Suprapubic skin (tissue), 4 donors: ENCODE results near the gene NR2F1.

Experiments
- EP300 ChIP-seq: sonication (generic); formaldehyde crosslinking; IDR thresholded peaks from one replicate; pipeline ENCODE4 v1.6.1; 2017; ENCODE audit warnings: antibody characterized with exemption
- POLR2A ChIP-seq, 2 donors: fragments of 450-650 bp; IDR thresholded peaks; one replicate each; pipeline ENCODE4 v1.6.1; 2017; ENCODE audit warnings: antibody characterized with exemption in 2 of 2, mild to moderate bottlenecking in 2 of 2, moderate library complexity in 2 of 2
- POLR2AphosphoS5 ChIP-seq, 3 donors: sonication (generic); formaldehyde crosslinking; IDR thresholded peaks; one replicate each; pipeline ENCODE4 v1.6.1; 2017; ENCODE audit warnings: antibody characterized with exemption in 3 of 3
- TF ChIP-seq, protein P1 (sequence below), 2 donors: fragments of 200-600 bp in 1 of 2; fragments of 450-650 bp in 1 of 2; sonication (generic) in 1 of 2; IDR thresholded peaks; one replicate each; pipeline ENCODE4 v1.5.1; 2016 to 2019; ENCODE audit warnings: antibody characterized with exemption in 2 of 2, mild to moderate bottlenecking in 1 of 2, moderate library complexity in 1 of 2

DNA sequence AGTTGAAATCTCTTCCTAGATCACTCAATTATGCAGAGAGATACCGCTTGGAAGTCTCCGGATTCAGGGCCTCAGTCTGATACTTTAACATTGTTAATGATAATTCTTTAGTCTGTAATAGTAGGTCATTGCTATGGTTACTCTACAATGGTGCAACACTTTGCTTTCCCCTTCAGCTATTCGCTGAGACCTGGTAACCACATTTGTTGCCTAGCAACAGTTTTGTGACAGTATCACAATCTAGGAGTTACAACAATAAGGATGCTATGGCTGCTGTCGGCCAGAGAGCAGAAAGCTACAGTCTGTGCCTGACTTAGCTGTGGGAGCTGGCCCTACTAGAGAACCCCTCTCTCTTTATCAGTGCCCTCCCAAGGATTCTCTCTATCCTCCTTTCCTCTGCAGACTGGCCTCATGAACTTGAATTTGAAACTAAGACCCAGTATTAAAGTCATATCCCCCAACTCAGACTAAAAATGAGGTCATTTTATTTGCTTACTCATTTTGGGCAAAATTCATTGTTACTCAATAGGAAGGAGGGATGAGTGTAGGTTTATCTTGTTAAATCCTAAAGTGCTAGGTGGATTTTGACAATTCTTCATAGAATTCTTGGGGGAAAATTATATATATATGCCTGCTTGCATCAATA lies 39.3 kb downstream of the NR2F1 start:
- TF ChIP-seq, protein P1, sequence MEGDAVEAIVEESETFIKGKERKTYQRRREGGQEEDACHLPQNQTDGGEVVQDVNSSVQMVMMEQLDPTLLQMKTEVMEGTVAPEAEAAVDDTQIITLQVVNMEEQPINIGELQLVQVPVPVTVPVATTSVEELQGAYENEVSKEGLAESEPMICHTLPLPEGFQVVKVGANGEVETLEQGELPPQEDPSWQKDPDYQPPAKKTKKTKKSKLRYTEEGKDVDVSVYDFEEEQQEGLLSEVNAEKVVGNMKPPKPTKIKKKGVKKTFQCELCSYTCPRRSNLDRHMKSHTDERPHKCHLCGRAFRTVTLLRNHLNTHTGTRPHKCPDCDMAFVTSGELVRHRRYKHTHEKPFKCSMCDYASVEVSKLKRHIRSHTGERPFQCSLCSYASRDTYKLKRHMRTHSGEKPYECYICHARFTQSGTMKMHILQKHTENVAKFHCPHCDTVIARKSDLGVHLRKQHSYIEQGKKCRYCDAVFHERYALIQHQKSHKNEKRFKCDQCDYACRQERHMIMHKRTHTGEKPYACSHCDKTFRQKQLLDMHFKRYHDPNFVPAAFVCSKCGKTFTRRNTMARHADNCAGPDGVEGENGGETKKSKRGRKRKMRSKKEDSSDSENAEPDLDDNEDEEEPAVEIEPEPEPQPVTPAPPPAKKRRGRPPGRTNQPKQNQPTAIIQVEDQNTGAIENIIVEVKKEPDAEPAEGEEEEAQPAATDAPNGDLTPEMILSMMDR (IDR thresholded peaks at IDR 0.05): no peak
- TF ChIP-seq EP300 (no peak), POLR2AphosphoS5 (IDR thresholded peaks at IDR 0.05) (no peak), POLR2A (IDR thresholded peaks at IDR 0.05) (no peak)
